Posterior cingulate gyrus (tissue), 11 donors: ENCODE data around the gene GFAP.

ENCODE experiments used
- DNase-seq, 10 donors: peaks; one replicate each; pipeline versions ENCODE4 v3.0.0 to v3.0.0-alpha.2; 2020 to 2021; ENCODE audit warnings: mixed read lengths in 3 of 10
- intact Hi-C: fragments of 100-400 bp; cut with DNase I; formaldehyde crosslinking; loops from one replicate; pipeline ENCODE4 v1.15.1; 2023

The GFAP gene

DNA sequence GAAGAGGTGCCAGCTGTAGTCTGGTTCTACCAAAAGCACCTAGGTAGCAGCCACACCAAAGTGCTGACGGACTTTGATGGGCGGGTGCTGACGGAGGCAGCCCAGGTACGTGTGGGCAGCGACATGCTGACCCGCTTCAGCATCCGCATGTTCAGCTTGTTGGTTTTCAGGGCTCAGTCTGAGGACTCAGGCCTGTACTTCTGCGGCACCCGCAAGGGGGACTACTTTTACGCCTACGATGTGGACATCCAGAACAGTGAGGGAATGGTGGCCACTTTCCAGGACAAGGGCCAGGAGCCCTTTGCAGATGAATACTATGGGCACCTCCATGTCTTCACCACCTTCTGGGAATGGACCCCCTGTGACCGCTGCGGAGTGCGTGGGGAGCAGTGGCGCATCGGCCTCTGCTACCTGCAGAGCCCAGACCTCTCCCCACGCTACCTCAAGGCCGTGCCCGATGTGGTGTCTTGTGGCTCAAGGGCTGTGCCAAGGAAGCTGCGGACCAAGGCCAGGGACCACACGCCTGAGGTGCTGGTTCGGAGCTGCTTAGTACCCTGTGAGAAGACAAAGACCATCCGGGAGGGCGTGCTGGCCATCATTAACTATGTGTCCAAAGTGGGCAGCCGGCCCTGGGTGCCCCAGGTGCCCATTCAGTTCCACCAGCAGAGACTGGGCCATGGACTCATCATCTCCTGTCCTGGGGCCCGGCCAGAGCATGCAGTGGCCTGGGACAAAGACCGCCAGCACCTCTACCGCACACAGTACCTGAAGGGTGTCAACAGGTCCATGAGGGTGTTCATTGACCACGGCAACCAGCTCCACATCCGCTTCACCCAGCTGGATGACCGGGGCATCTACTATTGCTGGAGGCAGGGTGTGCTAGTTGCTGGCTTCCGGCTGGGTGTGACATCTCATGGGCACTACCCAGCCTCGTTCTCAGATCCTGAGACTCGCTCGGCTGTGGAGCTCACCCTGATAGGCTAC, 11.0 kb downstream of the GFAP start:
- intact Hi-C loops = loop anchor here (5.0 kb wide), 1 partner anchor 118 kb away; no protein-coding TSS in a partner anchor
- DNase-seq = peak in 4 of 10 donors; percentile 57 to 90 (median 82)

DNA sequence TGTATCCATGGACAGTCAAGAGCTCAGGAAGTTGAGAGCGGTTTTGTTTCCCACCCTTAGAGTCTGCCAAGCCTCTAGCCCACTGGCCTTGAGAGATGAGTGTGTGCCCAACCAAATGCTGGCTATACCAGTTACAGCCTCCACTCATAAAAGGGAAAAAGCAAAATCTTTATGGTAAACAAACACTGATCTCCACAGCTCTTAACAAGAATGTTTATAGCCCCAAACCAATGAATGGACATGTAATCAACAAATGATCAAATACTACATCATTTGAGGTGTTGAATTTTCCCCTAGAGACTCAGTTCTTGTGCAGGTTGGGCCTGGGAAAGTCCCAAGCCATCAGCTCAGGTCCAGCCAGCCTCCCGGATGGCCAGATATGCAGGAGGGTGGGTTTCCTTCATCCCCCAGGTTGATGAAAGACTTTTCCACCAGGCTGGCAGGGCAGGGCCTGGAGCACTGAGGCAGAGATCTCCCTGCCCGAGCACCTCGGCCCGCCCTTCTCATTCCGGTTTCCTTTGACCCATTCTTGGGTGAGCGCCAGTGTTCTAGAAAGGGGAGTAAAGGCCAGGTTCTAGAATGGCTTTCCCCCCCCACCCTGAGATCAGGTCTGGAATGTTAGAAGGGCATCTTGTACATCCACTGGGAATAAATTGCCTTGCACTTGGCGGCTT, 12.2 kb downstream of the GFAP start:
- DNase-seq = peak in 2 of 10 donors; percentile 64 to 80
- intact Hi-C loops = loop anchor here (5.0 kb wide), 1 partner anchor 119 kb away; no protein-coding TSS in a partner anchor

DNA sequence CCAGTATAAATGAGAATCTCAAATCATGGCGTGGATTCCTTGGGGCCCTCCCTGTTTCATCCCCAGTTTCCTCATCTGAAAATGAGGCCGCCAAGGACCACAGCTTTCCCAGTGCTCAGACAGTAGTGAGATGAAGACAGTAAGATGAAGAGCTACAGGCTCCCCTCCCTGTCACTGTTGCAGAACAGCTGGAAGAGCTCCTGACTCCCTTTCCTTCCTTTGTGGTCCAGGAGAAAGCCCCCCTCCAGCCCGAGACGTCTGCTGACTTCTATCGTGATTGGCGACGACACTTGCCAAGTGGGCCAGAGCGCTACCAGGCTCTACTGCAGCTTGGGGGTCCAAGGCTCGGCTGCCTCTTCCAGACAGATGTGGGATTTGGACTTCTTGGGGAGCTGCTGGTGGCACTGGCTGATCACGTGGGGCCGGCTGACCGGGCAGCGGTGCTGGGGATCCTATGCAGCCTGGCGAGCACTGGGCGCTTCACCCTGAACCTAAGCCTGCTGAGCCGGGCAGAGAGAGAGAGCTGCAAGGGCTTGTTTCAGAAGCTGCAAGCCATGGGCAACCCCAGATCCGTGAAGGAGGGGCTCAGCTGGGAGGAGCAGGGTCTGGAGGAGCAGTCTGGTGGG, 13.1 kb downstream of the GFAP start:
- intact Hi-C loops = loop anchor here (5.0 kb wide), 1 partner anchor 120 kb away; no protein-coding TSS in a partner anchor
- peak in 1 of 10 donors; percentile 72 for DNase-seq

DNA sequence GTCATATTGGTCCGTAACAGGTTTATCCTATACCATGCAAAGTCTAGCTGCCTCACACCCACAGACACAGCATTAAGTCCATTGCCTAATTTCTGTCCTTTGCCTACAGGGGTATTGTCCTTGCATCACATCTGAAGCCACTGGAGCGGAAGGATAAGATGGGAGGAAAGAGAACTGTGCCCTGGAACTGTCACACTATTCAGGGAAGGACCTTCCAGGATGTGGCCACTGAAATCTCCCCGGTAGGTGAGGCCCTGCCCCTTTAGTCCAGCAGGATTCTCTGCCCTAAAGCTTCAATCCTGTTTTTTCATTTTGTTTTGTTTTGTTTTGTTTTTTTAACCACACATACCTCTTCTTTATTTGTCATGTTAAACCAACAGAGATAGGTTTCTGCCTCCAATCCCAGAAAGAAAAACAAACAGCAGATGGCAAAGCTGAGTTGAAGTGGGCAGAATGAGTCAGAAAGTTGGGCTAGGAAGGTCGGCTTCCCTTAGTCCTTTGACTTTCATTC, 13.8 kb downstream of the GFAP start:
- intact Hi-C loops = loop anchor here (5.0 kb wide), 1 partner anchor 121 kb away; no protein-coding TSS in a partner anchor
- DNase-seq = no peak

DNA sequence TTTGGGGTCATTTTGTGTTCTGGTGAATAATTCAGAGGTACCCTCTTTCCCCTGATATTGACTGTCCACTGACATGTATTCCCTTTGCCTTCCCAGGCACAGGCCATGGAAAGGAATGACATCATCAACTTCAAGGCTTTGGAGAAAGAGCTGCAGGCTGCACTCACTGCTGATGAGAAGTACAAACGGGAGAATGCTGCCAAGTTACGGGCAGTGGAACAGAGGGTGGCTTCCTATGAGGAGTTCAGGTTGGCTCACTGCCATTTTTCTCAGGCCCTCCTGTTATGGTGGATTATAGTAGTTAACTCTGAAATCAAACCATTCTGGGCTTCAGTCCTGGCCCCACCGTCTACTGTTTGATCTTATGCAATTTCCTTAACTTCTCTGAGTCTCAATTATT, 14.4 kb downstream of the GFAP start:
- peak in 1 of 10 donors; percentile 83 for DNase-seq
- intact Hi-C loops = loop anchor here (5.0 kb wide), 1 partner anchor 121 kb away; no protein-coding TSS in a partner anchor

DNA sequence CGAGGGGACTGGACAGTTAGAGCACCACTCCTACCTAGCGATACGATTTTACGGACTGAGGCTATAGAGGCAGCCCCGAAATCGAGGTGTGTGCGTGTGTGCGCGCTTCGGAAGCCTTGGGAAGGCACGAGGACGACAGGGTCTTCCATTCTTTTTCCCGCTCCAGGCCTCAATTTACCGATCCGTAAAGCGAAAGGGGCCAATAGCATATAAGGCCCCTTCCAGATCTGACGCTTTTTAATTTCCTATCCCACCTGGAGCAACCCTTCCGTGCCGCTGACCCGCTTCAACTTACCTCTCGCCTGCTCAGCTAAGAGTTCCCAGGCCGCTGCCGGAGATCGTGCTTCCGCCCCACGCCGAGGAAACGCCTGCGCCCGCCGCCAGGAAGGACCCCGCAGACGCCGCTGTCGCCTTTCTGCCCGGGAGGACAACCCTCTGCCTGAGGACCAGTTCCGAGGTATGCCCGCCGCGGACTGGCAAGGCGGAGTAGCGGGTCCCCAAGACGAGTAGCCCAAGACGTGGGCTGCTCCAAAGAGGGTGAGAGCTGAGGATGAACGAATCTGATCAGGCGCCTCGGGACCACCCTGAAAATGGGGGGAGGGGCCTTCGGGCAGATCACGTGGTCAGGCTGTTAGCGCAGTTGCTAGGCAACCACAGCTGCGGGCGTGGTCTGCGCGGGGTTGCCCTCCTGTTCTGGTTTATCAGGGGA, 16.1 kb downstream of the GFAP start, which contains the start of gene EFTUD2:
TSS of gene EFTUD2 (minus strand) at position 372 of the 709 bp plus-strand sequence. CDS start 4,924 bp downstream, outside the sequence.
- DNase-seq = peak; percentile 82 to 98 (median 90)
- intact Hi-C loops = no loop called here

DNA sequence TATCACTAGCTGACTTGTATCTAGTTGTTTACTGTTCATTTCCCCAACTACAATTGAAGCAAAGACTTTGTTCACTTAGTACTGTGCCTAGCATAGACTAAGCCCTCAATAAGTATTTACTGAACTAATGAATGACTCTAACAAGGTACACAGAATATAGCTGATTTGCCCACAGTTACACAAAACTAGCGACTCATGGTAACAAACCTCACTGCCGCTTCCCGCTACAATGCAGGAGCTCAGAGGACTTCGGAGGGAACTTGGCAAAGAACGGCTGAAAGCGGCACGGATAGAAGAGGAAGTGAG, 16.6 kb downstream of the GFAP start:
- DNase-seq = no peak
- intact Hi-C loops = no loop called here

DNA sequence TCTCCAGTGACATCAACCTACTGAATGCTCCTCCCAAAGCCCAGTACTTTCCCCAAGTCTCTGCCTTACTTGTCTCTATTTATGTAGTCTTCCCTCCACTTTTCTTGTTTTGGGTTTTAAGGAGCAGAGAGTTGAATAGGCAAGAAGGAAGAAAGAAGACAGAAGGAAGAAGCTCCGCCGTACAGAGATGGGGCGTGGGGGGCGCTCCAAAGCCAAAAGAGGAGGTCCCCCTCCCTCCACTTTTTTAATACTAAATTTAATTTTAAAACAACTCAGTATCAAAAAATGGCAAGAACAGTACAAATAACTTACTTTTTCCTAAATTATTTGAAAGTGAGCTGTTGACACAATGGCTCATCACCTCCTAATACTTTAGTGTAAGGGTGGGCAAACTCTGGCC, 20.7 kb downstream of the GFAP start:
- intact Hi-C loops = no loop called here
- DNase-seq = no peak

DNA sequence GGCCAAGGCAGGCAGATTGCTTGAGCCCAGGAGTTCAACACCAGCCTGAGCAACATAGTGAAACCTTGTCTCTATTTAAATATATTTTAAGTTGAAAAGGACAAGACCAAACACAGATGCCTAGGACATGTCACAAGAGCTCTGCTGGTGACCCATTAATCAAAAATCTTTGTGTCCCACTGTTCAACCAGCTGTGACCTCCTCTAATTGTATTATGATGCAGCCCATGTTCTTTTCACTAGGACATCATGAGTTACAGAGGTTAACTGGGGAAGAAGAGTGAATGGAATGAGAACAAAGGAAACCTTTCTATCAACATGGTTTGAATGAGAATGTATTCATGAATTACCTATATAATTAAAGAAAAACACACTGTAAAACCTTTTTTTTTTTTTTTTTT, 23.1 kb downstream of the GFAP start:
- no peak for DNase-seq
- intact Hi-C loops = no loop called here

DNA sequence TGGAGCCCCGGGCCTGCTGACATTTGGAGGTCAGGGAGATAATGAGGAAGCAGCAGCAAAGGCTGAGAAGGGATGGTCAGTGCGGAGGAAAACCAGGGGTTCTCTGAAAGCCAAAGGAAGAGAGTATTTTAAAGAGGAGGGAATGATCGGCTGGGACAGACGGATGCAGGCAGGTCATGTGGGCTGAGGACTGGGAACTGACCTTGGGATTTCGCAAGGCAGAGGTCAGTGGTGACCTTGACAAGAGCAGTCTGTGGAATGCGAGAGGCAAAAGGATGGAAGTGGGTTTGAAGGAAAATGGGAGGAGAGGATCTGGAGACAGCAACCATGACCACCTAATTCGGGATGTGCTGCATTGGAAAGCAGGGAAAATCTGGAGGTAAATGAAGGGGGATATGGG, 26.3 kb downstream of the GFAP start:
- no peak for DNase-seq
- intact Hi-C loops = no loop called here

DNA sequence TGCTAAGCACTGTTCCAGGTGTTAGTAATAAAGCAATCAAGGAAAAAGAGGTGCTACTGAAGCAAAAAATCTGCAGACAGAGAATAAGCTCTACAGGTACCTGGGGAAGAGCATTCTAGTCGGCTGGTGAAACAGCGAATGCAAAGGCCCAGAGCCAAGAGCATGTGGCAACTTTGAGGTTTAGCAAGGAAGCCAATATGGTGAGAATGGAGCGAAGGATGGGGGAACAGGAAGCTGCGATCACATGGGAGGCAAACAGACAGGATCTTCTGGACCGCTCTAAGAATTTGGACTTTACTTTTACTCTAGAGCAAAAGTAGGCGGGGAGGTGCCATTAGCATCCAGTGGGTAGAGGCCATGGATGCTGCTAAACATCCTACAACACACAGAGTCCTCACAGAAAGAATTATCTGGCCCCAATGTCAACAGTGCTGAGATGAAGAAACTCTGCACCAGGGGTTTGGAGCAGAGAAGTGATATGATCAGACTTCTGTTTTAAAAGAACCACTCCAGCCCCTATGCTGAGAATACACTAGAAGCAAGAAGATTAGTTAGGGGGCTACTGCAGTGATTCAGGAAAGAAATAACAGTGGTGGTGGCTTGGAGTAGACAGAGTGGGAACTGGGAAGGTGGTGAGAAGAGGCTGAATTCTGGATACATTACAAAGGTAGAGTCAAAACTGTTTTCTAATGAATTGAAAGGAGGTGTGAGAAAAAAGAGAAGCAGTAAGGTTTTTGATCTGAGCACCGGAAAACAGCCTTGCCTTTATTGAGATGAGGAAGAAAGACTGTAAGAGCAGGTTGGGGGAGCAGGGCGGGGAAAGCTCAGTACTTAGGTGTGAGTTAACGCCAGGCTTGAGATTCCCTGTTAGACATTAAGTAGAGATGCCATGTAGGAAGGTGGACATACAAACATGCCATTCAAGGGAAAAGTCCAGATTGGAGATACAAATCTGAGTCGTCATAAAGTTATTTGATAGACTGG, 27.0 kb downstream of the GFAP start:
- intact Hi-C loops = no loop called here
- DNase-seq = no peak

DNA sequence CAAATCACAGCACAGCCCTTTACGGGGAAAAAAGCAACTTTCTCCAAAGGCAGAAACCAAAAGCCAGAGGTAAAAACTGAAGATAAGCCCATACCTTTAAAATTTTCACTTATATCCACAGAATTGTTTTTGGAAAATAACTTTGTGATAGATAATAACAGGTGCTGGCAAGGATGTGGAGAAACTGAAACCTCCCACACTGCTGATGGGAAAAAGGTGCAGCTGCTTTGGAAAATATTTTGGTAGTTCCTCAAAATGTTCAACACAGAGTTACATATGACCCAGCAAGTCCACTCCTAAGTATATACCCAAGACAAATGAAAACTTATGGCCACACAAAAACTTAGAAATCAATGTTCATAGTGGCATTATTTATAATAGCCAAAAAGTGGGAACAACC, 28.3 kb downstream of the GFAP start:
- DNase-seq = no peak
- intact Hi-C loops = no loop called here

DNA sequence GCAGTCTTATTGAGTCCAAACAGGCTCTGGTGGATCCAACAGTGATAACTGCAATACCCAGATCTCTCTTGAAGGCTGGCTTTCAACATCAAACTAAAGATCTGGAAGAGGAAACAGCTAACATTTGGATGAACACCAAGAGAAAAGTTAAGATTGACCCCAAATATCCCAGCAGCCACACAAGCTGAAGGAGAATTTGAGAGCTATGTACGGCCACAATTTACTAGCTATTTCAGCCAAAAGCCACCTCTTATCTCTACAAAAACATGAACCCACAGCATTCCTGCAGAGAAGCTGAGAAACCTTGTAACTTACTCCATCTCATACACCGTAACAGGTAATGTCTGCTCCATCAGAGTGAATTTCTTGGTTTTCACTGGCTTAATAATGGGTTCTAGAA, 30.4 kb downstream of the GFAP start:
- DNase-seq = no peak
- intact Hi-C loops = no loop called here

DNA sequence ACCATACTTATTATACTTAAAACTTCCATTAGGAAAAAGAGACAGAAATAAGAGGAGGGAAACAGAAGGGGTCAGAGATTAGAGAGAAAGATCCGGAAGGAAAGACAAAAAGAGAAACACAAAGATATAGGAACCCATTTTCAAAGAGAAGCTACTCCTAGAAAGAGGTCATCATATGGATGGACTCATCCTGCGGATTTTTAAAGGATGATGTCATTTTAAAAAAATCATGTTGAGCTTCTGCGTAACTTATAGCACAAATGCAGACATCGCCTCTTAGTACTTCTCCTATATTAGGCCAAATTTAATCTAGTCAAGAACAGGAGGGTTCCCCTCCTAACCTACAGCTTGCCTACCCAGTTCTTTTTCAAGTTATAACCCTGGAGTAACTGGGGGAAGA, 34.2 kb downstream of the GFAP start:
- intact Hi-C loops = no loop called here
- no peak for DNase-seq

DNA sequence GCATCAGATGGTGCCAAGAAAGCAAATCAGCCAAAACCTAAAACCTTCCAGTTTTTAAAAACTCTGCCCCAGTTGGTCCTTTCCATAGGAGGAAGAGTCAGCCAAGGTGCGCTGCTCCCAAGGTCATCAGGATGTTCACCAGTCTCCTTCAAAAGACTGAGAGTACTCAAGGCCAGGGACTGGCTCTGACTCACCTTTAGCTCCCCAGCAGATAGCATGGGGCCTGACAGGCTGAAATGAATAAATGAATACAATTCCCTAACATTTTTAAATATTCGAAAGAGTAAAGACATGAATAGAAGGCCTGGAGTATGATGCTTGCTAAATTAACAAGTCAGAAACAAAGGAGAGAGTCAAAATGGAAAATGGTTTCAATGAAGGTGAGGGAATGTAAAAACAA, 35.2 kb downstream of the GFAP start:
- no peak for DNase-seq
- intact Hi-C loops = no loop called here

DNA sequence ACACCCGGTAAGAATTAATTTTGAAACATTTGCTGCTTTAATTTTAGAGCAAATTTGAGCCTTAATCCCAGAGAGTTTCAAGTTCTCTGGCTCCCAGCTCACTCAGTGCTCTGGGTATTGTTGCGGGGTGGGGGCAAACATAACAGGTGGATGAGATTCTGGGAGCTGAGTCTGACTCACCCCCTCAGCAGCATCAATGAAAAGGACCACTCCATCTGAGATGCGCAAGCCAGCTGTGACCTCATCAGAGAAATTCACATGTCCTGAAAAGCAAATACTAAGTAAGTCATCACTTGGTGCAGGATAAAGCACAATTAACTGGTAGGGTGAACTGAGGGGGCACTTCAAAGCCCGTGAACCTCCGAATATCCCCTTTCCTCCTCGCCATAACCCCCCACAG, 35.9 kb downstream of the GFAP start:
- intact Hi-C loops = no loop called here
- DNase-seq = no peak

DNA sequence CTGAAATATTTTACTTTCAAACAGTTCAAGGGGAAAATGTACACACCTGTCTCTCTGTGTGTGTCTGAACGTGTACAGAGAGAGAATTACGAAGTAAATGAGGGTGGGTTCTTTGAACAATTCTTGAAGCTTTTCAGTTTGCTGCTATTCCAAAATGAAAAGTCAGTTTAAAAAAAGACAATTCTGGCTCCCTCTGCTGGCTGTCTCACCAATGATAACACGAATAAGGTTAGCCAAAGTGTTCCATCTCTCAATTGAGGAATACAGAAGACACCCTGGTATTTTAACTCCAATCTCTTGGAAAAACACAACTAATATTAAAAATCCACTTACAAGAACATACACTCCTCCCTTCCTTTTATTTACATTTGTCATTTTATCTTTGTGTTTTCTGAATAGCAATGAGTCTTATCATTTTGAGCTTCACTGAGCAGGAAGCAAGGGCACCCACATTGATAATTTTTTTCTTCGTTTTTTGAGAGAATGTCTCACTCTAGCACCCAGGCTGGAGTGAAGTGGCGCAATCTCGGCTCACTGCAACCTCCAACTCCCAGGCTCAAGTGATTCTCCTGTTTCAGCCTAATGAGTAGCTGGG, 36.6 kb downstream of the GFAP start:
- intact Hi-C loops = no loop called here
- peak in 1 of 10 donors; percentile 18 for DNase-seq

DNA sequence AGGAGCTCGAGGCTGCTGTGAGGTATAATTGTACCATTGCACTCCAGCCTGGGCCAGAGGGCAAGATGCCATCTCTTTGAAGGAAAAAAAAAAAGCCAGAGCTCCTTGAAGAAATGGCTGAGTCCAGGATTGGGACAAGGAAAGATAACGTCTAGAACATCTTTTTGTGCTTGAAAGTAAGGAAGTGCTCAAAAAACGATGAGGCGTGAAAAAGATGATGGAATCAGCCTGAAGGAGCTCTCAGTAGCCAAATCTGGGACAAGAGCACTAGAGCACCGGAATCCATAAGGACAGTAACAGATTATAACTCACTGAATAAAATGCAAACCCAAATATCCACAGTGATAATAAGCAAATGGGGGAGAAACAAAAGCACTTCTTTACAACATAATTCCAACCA, 38.2 kb downstream of the GFAP start:
- intact Hi-C loops = no loop called here
- no peak for DNase-seq

DNA sequence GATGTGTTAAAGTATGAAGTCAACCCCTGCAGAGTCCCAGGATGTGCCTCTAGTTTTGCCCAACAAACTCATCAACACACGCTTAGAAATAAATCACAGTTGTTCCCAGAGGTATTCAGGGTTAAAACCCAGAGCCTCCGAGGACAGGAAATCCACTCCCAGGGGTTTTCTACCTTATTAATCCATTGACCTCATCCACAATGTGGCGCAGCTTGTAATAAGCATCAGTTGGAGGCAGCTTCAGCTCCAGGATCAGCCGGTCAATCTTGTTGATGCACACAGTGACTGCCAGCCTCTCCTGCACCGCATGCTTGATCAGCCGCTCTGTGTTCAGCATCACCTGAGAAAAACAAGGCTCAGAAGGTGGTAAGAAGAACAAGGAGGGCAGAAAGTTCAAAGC, 39.5 kb downstream of the GFAP start:
- DNase-seq = no peak
- intact Hi-C loops = no loop called here
